Fibroblast of the aortic adventitia (primary cell): ENCODE measurements around the gene STPG2. TPM values are rescaled to one million over a fixed set of nuclear protein-coding genes. Genes with fewer than 3 reads are reported as not detected.
A peak's percentile ranks its signal among the peaks of the same experiment; 100 is the strongest.
"Not testable (repeated sequence)": the region's sequence is repeated elsewhere in the genome, so short reads cannot be mapped to it uniquely, and the experiment has no call there.

Source experiments
- DNase-seq: peaks from one replicate; pipeline ENCODE4 v3.0.0-alpha.2; 2010; ENCODE audit warnings: low read depth
- H3K4me3 ChIP-seq: 2 replicates; pipeline ENCODE4 v1.5.1; 2011; ENCODE audit warnings: low read depth, mild to moderate bottlenecking, control low read depth, low read length, moderate library complexity
- CTCF ChIP-seq: IDR thresholded peaks from 2 replicates; pipeline ENCODE4 v1.5.1; 2011; ENCODE audit warnings: mild to moderate bottlenecking, low read length, control low read depth, inconsistent platforms; ENCODE audit not compliant: insufficient read depth
- total RNA-seq: library from RNA; depleted of rRNA; stranded (reverse); fragments of >200 nt; gene quantifications from 2 replicates; pipeline ENCODE4 v1.2.3, GENCODE V29; 2012; ENCODE audit warnings: low replicate concordance

The STPG2 gene
- total RNA-seq, 1 donor, result 0.18 TPM

GRCh38 chr4:97653701-97654100 is 489.6 kb downstream of the STPG2 start:
- no peak for TF ChIP-seq CTCF
- DNase-seq, result no peak
- no peak overlapping the region for H3K4me3 ChIP-seq

DNA sequence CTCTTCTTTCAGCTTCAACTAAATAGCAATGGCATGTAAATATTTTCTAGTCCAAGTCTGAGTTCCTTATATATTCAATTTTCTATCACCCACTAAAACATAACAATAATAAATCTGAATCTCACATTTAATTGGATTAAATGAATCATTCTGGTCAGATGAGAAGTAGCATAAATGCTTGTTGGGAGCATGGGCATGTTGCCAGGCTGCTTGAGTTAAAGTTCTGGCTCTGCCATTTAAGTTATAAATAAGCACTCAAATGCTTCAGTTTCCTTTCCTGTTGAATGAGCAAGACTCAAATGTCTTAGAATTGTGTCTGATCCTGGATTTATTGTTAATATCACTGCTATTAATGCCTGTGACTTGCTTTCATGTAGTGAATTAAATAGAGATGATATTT is 496.3 kb downstream of the STPG2 start:
- no peak for TF ChIP-seq CTCF
- DNase-seq, result peak; percentile 55
- no peak overlapping the region for H3K4me3 ChIP-seq

DNA sequence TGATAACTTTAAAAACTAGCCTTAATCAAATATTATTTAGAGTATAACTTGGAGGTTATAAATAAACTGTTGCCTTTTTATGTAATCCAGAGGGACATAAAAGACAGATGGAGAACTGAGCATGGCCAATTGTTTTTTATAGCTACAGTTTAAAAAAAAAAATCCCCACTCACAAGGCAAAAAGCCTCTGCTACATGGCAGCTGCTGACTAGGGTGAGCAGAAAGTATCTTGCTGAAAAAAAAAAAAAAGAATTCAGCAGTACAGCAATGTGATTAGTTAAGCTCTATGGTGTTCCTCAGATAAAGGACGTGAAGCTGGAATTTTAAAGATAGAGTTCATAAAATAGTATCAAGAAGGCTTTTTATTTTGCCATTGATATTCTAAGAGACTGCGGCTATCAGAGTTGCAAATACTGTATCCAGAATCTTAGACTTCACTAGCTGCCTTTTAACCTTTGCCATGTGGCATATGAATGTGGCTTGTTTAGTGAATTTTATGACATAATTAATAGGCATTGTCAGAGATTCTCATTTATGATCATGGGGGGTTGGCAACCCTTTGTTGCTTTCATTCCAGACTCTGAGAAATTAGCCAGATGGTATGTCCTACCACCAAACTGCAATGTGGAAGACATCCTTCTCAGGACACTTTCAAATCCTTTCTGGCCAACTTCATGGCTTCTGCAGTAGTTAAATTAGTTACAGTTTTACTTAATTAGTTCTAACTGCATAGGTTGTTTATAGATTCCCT is 498.0 kb downstream of the STPG2 start:
- no peak overlapping the region for H3K4me3 ChIP-seq

GRCh38 chr4:97643179-97643578 is 500.1 kb downstream of the STPG2 start:
- H3K4me3 ChIP-seq, result no peak overlapping the region
- TF ChIP-seq CTCF, result no peak
- DNase-seq, result no peak

More for the DNA sequence above, 498.0 kb downstream of the STPG2 start:
- TF ChIP-seq CTCF, result no peak
- DNase-seq, result no peak

GRCh38 chr4:97639961-97640360 is 503.3 kb downstream of the STPG2 start:
- TF ChIP-seq CTCF, result no peak

GRCh38 chr4:97633831-97634230 is 509.4 kb downstream of the STPG2 start:
- H3K4me3 ChIP-seq, DNase-seq: not testable (repeated sequence)

More at GRCh38 chr4:97639961-97640360, 503.3 kb downstream of the STPG2 start:
- DNase-seq, result no peak
- no peak overlapping the region for H3K4me3 ChIP-seq

DNA sequence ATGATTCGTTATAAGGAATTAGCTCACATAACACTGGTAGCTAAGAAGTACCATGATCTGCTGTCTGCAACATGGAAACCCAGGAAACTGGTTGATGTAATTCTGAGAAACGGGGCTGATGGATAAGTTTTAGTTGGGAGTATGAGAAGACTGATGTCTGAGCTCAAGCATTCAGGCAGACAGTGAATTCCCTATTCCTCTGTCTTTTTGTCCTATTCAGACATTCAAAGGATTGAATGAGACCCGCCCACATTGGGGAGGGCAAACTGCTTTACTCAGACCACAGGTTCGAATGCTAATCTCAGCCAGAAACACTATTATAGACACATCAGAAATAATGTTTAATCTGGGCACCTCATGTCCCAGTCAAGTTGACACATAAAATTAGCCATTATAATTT is 515.5 kb downstream of the STPG2 start:
- H3K4me3 ChIP-seq, result no peak overlapping the region
- DNase-seq, result no peak
- TF ChIP-seq CTCF, result no peak
